Esophagus squamous epithelium (tissue), 4 donors: Measurements from ENCODE around the gene TSR3.
"Not testable (repeated sequence)": the region's sequence is repeated elsewhere in the genome, so short reads cannot be mapped to it uniquely, and the experiment has no call there.

Experiments
- POLR2A ChIP-seq, 4 donors: fragments of 450-650 bp; IDR thresholded peaks; one replicate each; pipeline ENCODE4 v1.6.1; 2017; ENCODE audit warnings: antibody characterized with exemption in 4 of 4, mild to moderate bottlenecking in 4 of 4, moderate library complexity in 3 of 4
- TF ChIP-seq, protein P1 (sequence below), 6 experiments: fragments of 450-650 bp in 4 of 6; fragments of 200-600 bp in 2 of 6; sonication (generic) in 2 of 6; IDR thresholded peaks; one replicate each; pipeline ENCODE4 v1.5.1; 2016 to 2019; ENCODE audit warnings: antibody characterized with exemption in 6 of 6, mild to moderate bottlenecking in 4 of 6, moderate library complexity in 4 of 6

DNA sequence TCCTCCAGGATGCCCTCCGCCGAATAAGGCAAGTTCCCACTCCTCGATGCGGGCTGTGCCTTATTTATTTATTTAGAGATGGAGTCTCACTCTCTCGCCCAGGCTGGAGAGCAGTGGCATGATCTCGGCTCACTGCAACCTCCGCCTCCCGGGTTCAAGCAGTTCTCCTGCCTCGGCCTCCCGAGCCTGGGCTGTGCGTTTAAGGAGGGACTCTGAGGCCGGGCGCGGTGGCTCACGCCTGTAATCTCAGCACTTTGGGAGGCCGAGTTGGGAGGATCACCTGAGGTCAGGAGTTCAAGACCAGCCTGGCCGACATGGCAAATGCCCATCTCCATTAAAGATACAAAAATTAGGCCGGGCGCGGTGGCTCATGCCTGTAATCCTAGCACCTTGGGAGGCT, 23.5 kb downstream of the TSR3 start:
- TF ChIP-seq, protein P1, sequence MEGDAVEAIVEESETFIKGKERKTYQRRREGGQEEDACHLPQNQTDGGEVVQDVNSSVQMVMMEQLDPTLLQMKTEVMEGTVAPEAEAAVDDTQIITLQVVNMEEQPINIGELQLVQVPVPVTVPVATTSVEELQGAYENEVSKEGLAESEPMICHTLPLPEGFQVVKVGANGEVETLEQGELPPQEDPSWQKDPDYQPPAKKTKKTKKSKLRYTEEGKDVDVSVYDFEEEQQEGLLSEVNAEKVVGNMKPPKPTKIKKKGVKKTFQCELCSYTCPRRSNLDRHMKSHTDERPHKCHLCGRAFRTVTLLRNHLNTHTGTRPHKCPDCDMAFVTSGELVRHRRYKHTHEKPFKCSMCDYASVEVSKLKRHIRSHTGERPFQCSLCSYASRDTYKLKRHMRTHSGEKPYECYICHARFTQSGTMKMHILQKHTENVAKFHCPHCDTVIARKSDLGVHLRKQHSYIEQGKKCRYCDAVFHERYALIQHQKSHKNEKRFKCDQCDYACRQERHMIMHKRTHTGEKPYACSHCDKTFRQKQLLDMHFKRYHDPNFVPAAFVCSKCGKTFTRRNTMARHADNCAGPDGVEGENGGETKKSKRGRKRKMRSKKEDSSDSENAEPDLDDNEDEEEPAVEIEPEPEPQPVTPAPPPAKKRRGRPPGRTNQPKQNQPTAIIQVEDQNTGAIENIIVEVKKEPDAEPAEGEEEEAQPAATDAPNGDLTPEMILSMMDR (IDR thresholded peaks at IDR 0.05) = not testable (repeated sequence)
- not testable (repeated sequence) for TF ChIP-seq POLR2A (IDR thresholded peaks at IDR 0.05)
